Astrocyte (in vitro differentiated cells and primary cell): ENCODE measurements around the gene PCSK5.

ENCODE experiments used
- CTCF ChIP-seq: IDR thresholded peaks from 2 replicates; pipeline ENCODE4 v1.5.1; 2011; ENCODE audit warnings: low read depth, mild to moderate bottlenecking, inconsistent platforms, low read length, moderate library complexity; ENCODE audit not compliant: insufficient read depth
- EZH2 ChIP-seq: IDR thresholded peaks from 2 replicates; pipeline ENCODE4 v1.6.1; 2012; ENCODE audit warnings: mild to moderate bottlenecking, low read length, inconsistent platforms; ENCODE audit not compliant: insufficient read depth

GRCh38 chr9:75993434-75993833 is 103.0 kb downstream of the PCSK5 start:
- TF ChIP-seq CTCF (no peak), EZH2 (no peak)
